ENCODE data around the gene VSX2.

VSX2 gene

DNA sequence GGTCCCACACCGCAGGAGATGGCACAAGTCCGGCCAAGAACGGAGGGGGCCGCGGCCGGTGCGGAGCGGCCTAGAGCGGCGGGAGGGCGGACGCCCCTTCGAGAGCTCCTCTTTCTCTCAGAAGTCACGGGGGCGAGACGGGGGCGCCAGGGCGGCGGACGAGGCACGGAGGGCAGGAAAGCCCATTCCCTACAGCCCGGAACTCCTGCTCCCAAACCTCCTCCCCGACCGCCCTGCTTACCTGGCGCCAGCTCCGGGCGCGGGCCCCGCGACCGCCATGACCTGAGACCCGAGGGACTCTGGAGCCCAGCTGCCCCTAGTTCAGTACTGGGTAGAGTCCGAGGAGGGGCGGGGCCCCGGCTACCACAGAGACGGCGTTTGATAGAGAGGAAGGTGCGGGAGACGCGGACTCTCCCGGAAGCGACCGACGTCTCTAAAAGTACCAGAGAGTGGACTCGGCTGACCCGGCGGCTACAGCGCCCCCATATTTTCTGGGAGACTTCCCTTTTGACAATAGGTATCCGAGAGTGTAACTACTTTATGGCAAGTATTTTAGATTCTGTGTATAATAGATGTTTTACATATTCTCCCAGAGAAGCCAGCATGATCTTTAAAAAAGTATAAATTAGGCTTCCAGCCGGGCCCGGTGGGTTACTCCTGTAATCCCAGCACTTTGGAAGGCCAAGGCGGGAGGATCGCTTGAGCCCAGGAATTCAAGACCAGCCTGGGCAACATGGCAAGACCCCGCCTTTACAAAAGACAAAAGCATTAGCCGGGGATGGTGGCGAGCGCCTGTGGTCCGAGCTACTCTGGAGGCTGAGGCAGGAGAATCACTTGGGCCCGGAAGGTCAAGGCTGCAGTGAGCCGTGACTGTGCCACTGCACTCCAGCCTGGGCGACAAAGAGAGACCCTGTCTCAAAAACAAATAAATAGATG lies 63.7 kb downstream of the VSX2 start, which contains the start of gene ABCD4:
ABCD4 (minus strand) TSS at position 301 of the 936 bp plus-strand sequence; CDS start at position 279, 22 bp downstream.
- DNase-seq, result peak; percentile 50

DNA sequence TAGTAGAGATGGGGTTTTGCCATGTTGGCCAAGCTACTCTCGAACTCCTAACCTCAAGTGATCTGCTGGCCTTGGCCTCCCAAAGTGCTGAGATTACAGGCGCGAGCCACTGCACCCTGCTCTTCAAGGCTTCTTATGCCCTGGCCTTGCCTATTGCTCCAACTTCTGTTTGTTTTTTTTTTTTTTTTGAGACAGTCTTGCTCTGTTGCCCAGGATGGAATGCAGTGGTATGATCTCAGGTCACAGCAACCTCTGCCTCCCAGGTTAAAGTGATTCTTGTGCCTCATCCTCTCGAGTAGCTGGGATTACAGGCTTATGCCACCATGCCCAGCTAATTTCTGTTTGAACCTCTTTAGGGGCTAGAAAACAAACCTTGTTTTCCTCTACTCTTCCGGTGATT lies 69.4 kb downstream of the VSX2 start:
- no peak for DNase-seq

DNA sequence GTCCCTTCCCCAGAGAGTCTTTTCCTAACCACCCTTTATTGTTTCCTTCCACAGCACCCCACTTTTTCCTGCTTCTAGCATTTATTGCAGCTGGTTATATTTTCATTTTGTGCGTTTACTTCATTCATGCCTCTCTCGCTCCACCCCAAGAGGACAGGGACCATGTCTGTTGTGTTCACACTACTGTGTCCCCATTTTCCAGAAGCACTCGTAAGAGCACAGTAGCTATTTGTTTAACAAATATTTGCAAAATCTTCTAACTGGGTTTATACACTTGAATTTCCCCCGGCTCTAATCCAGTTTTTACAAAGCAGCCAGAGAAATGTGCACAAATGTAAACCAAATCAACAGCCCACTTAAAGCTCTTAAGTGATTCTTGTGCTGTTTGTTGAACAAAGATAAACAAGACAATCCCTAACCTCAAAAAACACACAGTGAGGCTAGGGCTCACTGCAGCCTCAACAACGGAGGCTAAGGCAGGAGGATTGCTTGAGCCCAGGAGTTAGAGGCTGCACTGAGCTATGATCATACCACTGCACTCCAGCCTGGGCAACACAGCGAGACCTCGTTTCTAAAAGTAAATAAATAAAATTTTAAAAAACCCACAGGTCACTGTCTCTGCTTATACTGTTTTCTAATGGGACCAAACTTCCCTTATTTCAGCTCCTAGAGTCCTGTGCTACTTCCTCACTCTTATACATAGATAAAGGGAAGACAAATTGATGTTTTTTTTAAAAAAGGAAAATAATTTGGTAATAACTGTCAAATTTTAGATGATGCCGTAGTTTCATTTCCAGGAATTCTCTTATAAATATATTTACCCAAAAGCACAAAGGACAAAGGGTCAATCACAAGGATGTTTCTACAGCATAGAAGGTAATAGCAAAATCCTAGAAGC lies 70.1 kb downstream of the VSX2 start:
- DNase-seq, result no peak

DNA sequence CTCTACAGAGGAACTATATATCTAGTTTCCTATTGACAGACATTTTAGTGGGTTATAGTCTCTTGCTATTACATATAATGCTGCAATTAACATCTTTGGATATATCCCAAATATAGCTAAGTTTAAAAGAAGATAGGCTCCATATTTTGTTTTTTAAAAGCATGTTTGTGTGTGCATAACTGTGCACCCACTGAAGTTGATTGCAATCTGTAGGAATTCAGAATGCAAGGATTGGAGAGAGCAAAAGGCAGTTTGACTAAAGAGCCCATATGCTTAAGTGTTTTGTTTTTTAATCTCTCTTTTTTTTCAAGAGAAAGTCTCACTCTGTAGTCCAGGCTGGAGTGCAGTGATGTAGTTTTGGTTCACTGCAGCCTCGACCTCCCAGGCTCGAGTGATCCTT lies 72.9 kb downstream of the VSX2 start:
- no peak for DNase-seq
